Neutrophil (primary cell): ENCODE measurements around the gene FALEC.
A peak's percentile ranks its signal among the peaks of the same experiment; 100 is the strongest.

Source experiments
- H3K27ac ChIP-seq: fragments of 200-600 bp; sonication (generic); 2 replicates; pipeline ENCODE4 v1.5.1; 2016; ENCODE audit warnings: mild to moderate bottlenecking, moderate library complexity
- H3K27me3 ChIP-seq: fragments of 200-600 bp; sonication (generic); 2 replicates; pipeline ENCODE4 v1.6.0; 2016; ENCODE audit warnings: mild to moderate bottlenecking
- H3K36me3 ChIP-seq: fragments of 200-600 bp; sonication (generic); 2 replicates; pipeline ENCODE4 v1.5.1; 2017
- H3K4me1 ChIP-seq, 2 experiments: fragments of 200-600 bp in 1 of 2; sonication (generic) in 1 of 2; 1 replicate in 1 of 2; 2 replicates in 1 of 2; pipeline versions ENCODE4 v1.5.1 to v1.6.1; 2013 to 2016; ENCODE audit warnings: low read depth in 1 of 2, low read length in 1 of 2, mild to moderate bottlenecking in 1 of 2, moderate library complexity in 1 of 2; ENCODE audit not compliant: control insufficient read depth in 1 of 2, insufficient read depth in 1 of 2
- H3K4me3 ChIP-seq, 2 experiments: fragments of 200-600 bp in 1 of 2; sonication (generic) in 1 of 2; 1 replicate in 1 of 2; 2 replicates in 1 of 2; pipeline ENCODE4 v1.5.1; 2013 to 2016; ENCODE audit warnings: low read depth in 1 of 2, low read length in 1 of 2, mild to moderate bottlenecking in 1 of 2, moderate library complexity in 1 of 2
- H3K9me3 ChIP-seq: fragments of 200-600 bp; sonication (generic); 2 replicates; pipeline ENCODE4 v1.5.1; 2016
- CTCF ChIP-seq: fragments of 200-600 bp; sonication (generic); IDR thresholded peaks from 2 replicates; pipeline ENCODE4 v1.5.1; 2016; ENCODE audit warnings: antibody characterized with exemption

FALEC gene

GRCh38 chr1:150582371-150582770 is 66.8 kb downstream of the FALEC start:
- TF ChIP-seq CTCF: no peak
- H3K9me3 ChIP-seq: no peaks in the 10 kb centered on the region
- peaks cover 17 to 22% of the 10 kb centered on the region in 2 experiments for H3K4me1 ChIP-seq
- H3K27me3 ChIP-seq: no peaks in the 10 kb centered on the region
- H3K4me3 ChIP-seq: no peak overlapping the region
- H3K36me3 ChIP-seq: peaks cover 18% of the 10 kb centered on the region
- H3K27ac ChIP-seq: peak overlapping the region; percentile 36
